ENCODE results near the gene TUBGCP3. TPM values are rescaled to one million over a fixed set of nuclear protein-coding genes. Genes with fewer than 3 reads are reported as not detected.

TUBGCP3 gene
- total and polyA plus RNA-seq, 2 experiments from 2014 or later: 12.0 to 12.2 TPM

GRCh38 chr13:112465251-112466131, 122.5 kb downstream of the TUBGCP3 start:
- Histone ChIP-seq H3K79me2 (ENCODE audit: insufficient read depth) (no peaks in the 10 kb centered on the region), H2AFZ (no peak overlapping the region), H3K4me1 (ENCODE audit: insufficient read depth) (no peaks in the 10 kb centered on the region), H3K27ac (no peak overlapping the region), H3K9me2 (ENCODE audit: insufficient read depth) (no peaks in the 10 kb centered on the region), H3K36me3 (ENCODE audit: low read depth) (no peaks in the 10 kb centered on the region), H3K9me3 (ENCODE audit: low read depth) (no peaks in the 10 kb centered on the region), H3K4me2 (ENCODE audit: unreplicated experiment) (no peak overlapping the region), H3K9ac (no peak overlapping the region), H3F3A (ENCODE audit: insufficient read depth) (no peaks in the 10 kb centered on the region), H3K4me3 (no peak overlapping the region), H3K27me3 (replicated peaks; ENCODE audit: insufficient read depth) (0 out of 2 replicates have a peak, but pooled peaks cover 8% of the 10 kb centered on the region), H4K20me1 (ENCODE audit: insufficient read depth) (no peaks in the 10 kb centered on the region)
- in situ Hi-C loops (cut with MboI): no loop called here
- whole genome bisulfite sequencing, 2 experiments (ENCODE audit: low coverage in 1 of 2, low lambda C conversion rate in 2 of 2, missing lambda C conversion rate in 2 of 2): 69 to 70% methylated on average over 35 of the region's 35 CpGs
- no peak for DNase-seq
- TF ChIP-seq EZH2 (IDR thresholded peaks at IDR 0.05; ENCODE audit: insufficient read depth, poor library complexity, severe bottlenecking) (no peak), EZH2phosphoT487 (IDR thresholded peaks at IDR 0.05; ENCODE audit: insufficient read depth, low read depth) (no peak)

GRCh38 chr13:112464720-112465119, 123.2 kb downstream of the TUBGCP3 start:
- in situ Hi-C loops (cut with MboI): no loop called here
- no peaks in the 10 kb centered on the region for H3K9me2 ChIP-seq (ENCODE audit: insufficient read depth)

GRCh38 chr13:112462408-112462807, 125.5 kb downstream of the TUBGCP3 start:
- H3K4me1 ChIP-seq (ENCODE audit: insufficient read depth): no peaks in the 10 kb centered on the region
- 0 out of 2 replicates have a peak, but pooled peaks cover 8% of the 10 kb centered on the region for H3K27me3 ChIP-seq (replicated peaks; ENCODE audit: insufficient read depth)
- 55 to 65% methylated on average over 5 of the region's 5 CpGs for WGBS, 2 experiments (ENCODE audit: low coverage in 1 of 2, low lambda C conversion rate in 2 of 2, missing lambda C conversion rate in 2 of 2)

More at GRCh38 chr13:112464720-112465119, 123.2 kb downstream of the TUBGCP3 start:
- H3K27me3 ChIP-seq (replicated peaks; ENCODE audit: insufficient read depth): 0 out of 2 replicates have a peak, but pooled peaks cover 8% of the 10 kb centered on the region
- no peak overlapping the region for H3K27ac ChIP-seq
- no peaks in the 10 kb centered on the region for H3K4me1 ChIP-seq (ENCODE audit: insufficient read depth)
- no peak for TF ChIP-seq EZH2 (IDR thresholded peaks at IDR 0.05; ENCODE audit: insufficient read depth, poor library complexity, severe bottlenecking)
- no peak for TF ChIP-seq EZH2phosphoT487 (IDR thresholded peaks at IDR 0.05; ENCODE audit: insufficient read depth, low read depth)
- no peaks in the 10 kb centered on the region for H3K79me2 ChIP-seq (ENCODE audit: insufficient read depth)
- H3K4me3 ChIP-seq: no peak overlapping the region
- no peaks in the 10 kb centered on the region for H4K20me1 ChIP-seq (ENCODE audit: insufficient read depth)
- DNase-seq: no peak
- H3K9ac ChIP-seq: no peak overlapping the region
- no peak overlapping the region for H3K4me2 ChIP-seq (ENCODE audit: unreplicated experiment)
- no peaks in the 10 kb centered on the region for H3K36me3 ChIP-seq (ENCODE audit: low read depth)
- no peaks in the 10 kb centered on the region for H3K9me3 ChIP-seq (ENCODE audit: low read depth)
- WGBS, 2 experiments (ENCODE audit: low coverage in 1 of 2, low lambda C conversion rate in 2 of 2, missing lambda C conversion rate in 2 of 2): 65 to 66% methylated on average over 14 of the region's 14 CpGs
- H2AFZ ChIP-seq: no peak overlapping the region
- no peaks in the 10 kb centered on the region for H3F3A ChIP-seq (ENCODE audit: insufficient read depth)

GRCh38 chr13:112457485-112457884, 130.5 kb downstream of the TUBGCP3 start:
- no peaks in the 10 kb centered on the region for H3F3A ChIP-seq (ENCODE audit: insufficient read depth)
- no peaks in the 10 kb centered on the region for H3K9me3 ChIP-seq (ENCODE audit: low read depth)
- WGBS, 2 experiments (ENCODE audit: low coverage in 1 of 2, low lambda C conversion rate in 2 of 2, missing lambda C conversion rate in 2 of 2): 60 to 62% methylated on average over 13 of the region's 13 CpGs
- no peaks in the 10 kb centered on the region for H3K79me2 ChIP-seq (ENCODE audit: insufficient read depth)
- no peak overlapping the region for H3K9ac ChIP-seq
- no peaks in the 10 kb centered on the region for H3K9me2 ChIP-seq (ENCODE audit: insufficient read depth)
- H3K27ac ChIP-seq: no peak overlapping the region
- in situ Hi-C loops (cut with MboI): no loop called here
- H3K27me3 ChIP-seq (replicated peaks; ENCODE audit: insufficient read depth): no peaks in the 10 kb centered on the region
- no peak overlapping the region for H3K4me3 ChIP-seq
- no peaks in the 10 kb centered on the region for H4K20me1 ChIP-seq (ENCODE audit: insufficient read depth)
- H3K4me1 ChIP-seq (ENCODE audit: insufficient read depth): no peaks in the 10 kb centered on the region
- no peak overlapping the region for H2AFZ ChIP-seq
- TF ChIP-seq EZH2 (IDR thresholded peaks at IDR 0.05; ENCODE audit: insufficient read depth, poor library complexity, severe bottlenecking) (no peak), EZH2phosphoT487 (IDR thresholded peaks at IDR 0.05; ENCODE audit: insufficient read depth, low read depth) (no peak)
- no peaks in the 10 kb centered on the region for H3K36me3 ChIP-seq (ENCODE audit: low read depth)
- no peak overlapping the region for H3K4me2 ChIP-seq (ENCODE audit: unreplicated experiment)
- DNase-seq: no peak

More at GRCh38 chr13:112462408-112462807, 125.5 kb downstream of the TUBGCP3 start:
- no peaks in the 10 kb centered on the region for H4K20me1 ChIP-seq (ENCODE audit: insufficient read depth)
- no peaks in the 10 kb centered on the region for H3K9me2 ChIP-seq (ENCODE audit: insufficient read depth)
- H3F3A ChIP-seq (ENCODE audit: insufficient read depth): no peaks in the 10 kb centered on the region
- H3K4me3 ChIP-seq: no peak overlapping the region
- no peaks in the 10 kb centered on the region for H3K9me3 ChIP-seq (ENCODE audit: low read depth)
- no peak overlapping the region for H3K4me2 ChIP-seq (ENCODE audit: unreplicated experiment)
- TF ChIP-seq EZH2phosphoT487 (IDR thresholded peaks at IDR 0.05; ENCODE audit: insufficient read depth, low read depth) (no peak), EZH2 (IDR thresholded peaks at IDR 0.05; ENCODE audit: insufficient read depth, poor library complexity, severe bottlenecking) (no peak)
- no peaks in the 10 kb centered on the region for H3K79me2 ChIP-seq (ENCODE audit: insufficient read depth)
- H3K36me3 ChIP-seq (ENCODE audit: low read depth): no peaks in the 10 kb centered on the region
- no peak overlapping the region for H3K9ac ChIP-seq
- in situ Hi-C loops (cut with MboI): no loop called here
- H2AFZ ChIP-seq: no peak overlapping the region
- DNase-seq: no peak
- H3K27ac ChIP-seq: no peak overlapping the region
